Immature natural killer cell (primary cell): Measurements from ENCODE around the gene NPRL2. TPM values are rescaled to one million over a fixed set of nuclear protein-coding genes. Genes with fewer than 3 reads are reported as not detected.
"Not testable (repeated sequence)": the region's sequence is repeated elsewhere in the genome, so short reads cannot be mapped to it uniquely, and the experiment has no call there.

Experiments
- DNase-seq, 3 donors: peaks; one replicate each; pipeline ENCODE4 v3.0.0; 2022; ENCODE audit warnings: mixed read lengths in 1 of 3
- H3K27ac Mint-ChIP-seq, 6 donors: one replicate each; pipeline ENCODE4 v1.8.0; 2020; ENCODE audit warnings: mixed read lengths in 6 of 6, mild to moderate bottlenecking in 5 of 6, inconsistent platforms in 4 of 6, moderate library complexity in 3 of 6
- H3K27me3 Mint-ChIP-seq, 3 donors: one replicate each; pipeline ENCODE4 v1.8.0; 2020 to 2021; ENCODE audit warnings: low read depth in 3 of 3, mild to moderate bottlenecking in 3 of 3, mixed read lengths in 3 of 3, moderate library complexity in 3 of 3, inconsistent platforms in 1 of 3
- H3K36me3 Mint-ChIP-seq, 3 donors: one replicate each; pipeline ENCODE4 v1.8.0; 2020; ENCODE audit warnings: mixed read lengths in 3 of 3, inconsistent platforms in 2 of 3, mild to moderate bottlenecking in 2 of 3
- H3K4me1 Mint-ChIP-seq, 2 donors: one replicate each; pipeline ENCODE4 v1.8.0; 2020; ENCODE audit warnings: inconsistent platforms in 2 of 2, mild to moderate bottlenecking in 2 of 2, mixed read lengths in 2 of 2, moderate library complexity in 1 of 2
- H3K4me3 Mint-ChIP-seq, 5 donors: one replicate each; pipeline ENCODE4 v1.8.0; 2020; ENCODE audit warnings: mild to moderate bottlenecking in 5 of 5, mixed read lengths in 5 of 5, inconsistent platforms in 3 of 5, moderate library complexity in 3 of 5
- H3K9me3 Mint-ChIP-seq, 6 donors: one replicate each; pipeline ENCODE4 v1.8.0; 2020; ENCODE audit warnings: mild to moderate bottlenecking in 6 of 6, mixed read lengths in 6 of 6, inconsistent platforms in 4 of 6, moderate library complexity in 3 of 6
- polyA plus RNA-seq, 3 donors: library from polyadenylated mRNA; unstranded; fragments of 300-500 nt; fragmentation: Illumina TruSeq; gene quantifications; one replicate each; pipeline ENCODE4 v1.2.3, GENCODE V29; 2021

NPRL2 gene
- polyA plus RNA-seq, 3 donors from 2014 or later, result 77.5 to 104 (median 101) TPM

- H3K9me3 Mint-ChIP-seq, result no peaks in the 10 kb centered on the region
- peaks cover 0 to 6% (median 4%) of the 10 kb centered on the region in 3 donors for H3K36me3 Mint-ChIP-seq
- H3K4me1 Mint-ChIP-seq, result peaks cover 48 to 49% of the 10 kb centered on the region in 2 donors
- DNase-seq, result no peak
- peak overlapping the region in 3 of 6 donors; percentile 74 to 79 (median 76) for H3K27ac Mint-ChIP-seq
- peaks cover 0 to 4% (median 4%) of the 10 kb centered on the region in 3 donors for H3K27me3 Mint-ChIP-seq
- peak overlapping the region in 4 of 5 donors; percentile 59 to 96 (median 72) for H3K4me3 Mint-ChIP-seq
These were observed 32.4 kb downstream of the NPRL2 start for GRCh38 chr3:50318163-50318562.

GRCh38 chr3:50317300-50317699 is 33.3 kb downstream of the NPRL2 start:
- H3K9me3 Mint-ChIP-seq, result no peaks in the 10 kb centered on the region
- H3K27me3 Mint-ChIP-seq, result peaks cover 0 to 5% (median 4%) of the 10 kb centered on the region in 3 donors
- H3K27ac Mint-ChIP-seq, result peak overlapping the region in 1 of 6 donors; percentile 61
- H3K36me3 Mint-ChIP-seq, result peaks cover 0 to 6% (median 4%) of the 10 kb centered on the region in 3 donors
- H3K4me1 Mint-ChIP-seq, result peaks cover 46 to 49% of the 10 kb centered on the region in 2 donors
- H3K4me3 Mint-ChIP-seq, result peak overlapping the region in 1 of 5 donors; percentile 12
- DNase-seq, result no peak

- Mint-ChIP-seq H3K36me3 (peaks cover 0 to 6% (median 4%) of the 10 kb centered on the region in 3 donors), H3K9me3 (no peaks in the 10 kb centered on the region), H3K27ac (peak overlapping the region; percentile 34 to 89 (median 70)), H3K4me1 (peaks cover 46 to 49% of the 10 kb centered on the region in 2 donors), H3K27me3 (peaks cover 0 to 5% (median 4%) of the 10 kb centered on the region in 3 donors), H3K4me3 (peak overlapping the region; percentile 45 to 70 (median 52))
- no peak for DNase-seq
These were observed 33.8 kb downstream of the NPRL2 start for GRCh38 chr3:50316657-50317242.

- H3K9me3 Mint-ChIP-seq, result no peaks in the 10 kb centered on the region
- no peak overlapping the region for H3K4me3 Mint-ChIP-seq
- DNase-seq, result no peak
- H3K27ac Mint-ChIP-seq, result no peak overlapping the region
- H3K27me3 Mint-ChIP-seq, result peaks cover 0 to 4% (median 3%) of the 10 kb centered on the region in 3 donors
- H3K36me3 Mint-ChIP-seq, result peaks cover 0 to 6% (median 4%) of the 10 kb centered on the region in 3 donors
- H3K4me1 Mint-ChIP-seq, result peaks cover 36 to 39% of the 10 kb centered on the region in 2 donors
These were observed 35.8 kb downstream of the NPRL2 start for GRCh38 chr3:50314816-50315215.

- peaks cover 32 to 34% of the 10 kb centered on the region in 2 donors for H3K4me1 Mint-ChIP-seq
- peaks cover 0 to 4% (median 3%) of the 10 kb centered on the region in 3 donors for H3K27me3 Mint-ChIP-seq
- H3K27ac Mint-ChIP-seq, result peak overlapping the region in 2 of 6 donors; percentile 31 to 43
- no peak overlapping the region for H3K4me3 Mint-ChIP-seq
- no peaks in the 10 kb centered on the region for H3K9me3 Mint-ChIP-seq
- H3K36me3 Mint-ChIP-seq, result peaks cover 0 to 6% (median 4%) of the 10 kb centered on the region in 3 donors
- DNase-seq, result no peak
These were observed 36.2 kb downstream of the NPRL2 start for GRCh38 chr3:50314342-50314741.

- not testable (repeated sequence) for H3K36me3 Mint-ChIP-seq, H3K27ac Mint-ChIP-seq, H3K27me3 Mint-ChIP-seq, H3K4me3 Mint-ChIP-seq, DNase-seq, H3K9me3 Mint-ChIP-seq
- H3K4me1 Mint-ChIP-seq, result peaks cover 17 to 18% of the 10 kb centered on the region in 2 donors
These were observed 38.5 kb downstream of the NPRL2 start for GRCh38 chr3:50312041-50312440.

GRCh38 chr3:50304601-50305000 is 46.0 kb downstream of the NPRL2 start:
- no peak for DNase-seq
- Mint-ChIP-seq H3K27ac (no peak overlapping the region), H3K36me3 (no peaks in the 10 kb centered on the region), H3K9me3 (no peaks in the 10 kb centered on the region), H3K27me3 (peaks cover 0 to 3% (median 0%) of the 10 kb centered on the region in 3 donors), H3K4me3 (no peak overlapping the region), H3K4me1 (peaks cover 10 to 14% of the 10 kb centered on the region in 2 donors)

GRCh38 chr3:50303013-50303815 is 47.4 kb downstream of the NPRL2 start, which contains the start of gene HYAL1:
TSS of gene HYAL1 (minus strand) at chr3:50303574. CDS start at chr3:50302956, 618 bp downstream.
- no peaks in the 10 kb centered on the region for H3K36me3 Mint-ChIP-seq
- no peak for DNase-seq
- H3K27me3 Mint-ChIP-seq, result peaks cover 0 to 4% (median 0%) of the 10 kb centered on the region in 3 donors
- no peak within 1 kb of the TSS for H3K4me3 Mint-ChIP-seq
- peaks cover 21 to 26% of the 10 kb centered on the region in 2 donors for H3K4me1 Mint-ChIP-seq
- H3K9me3 Mint-ChIP-seq, result no peaks in the 10 kb centered on the region
- H3K27ac Mint-ChIP-seq, result no peak within 1 kb of the TSS

GRCh38 chr3:50302095-50303012 is 48.2 kb downstream of the NPRL2 start:
- Mint-ChIP-seq H3K9me3 (no peaks in the 10 kb centered on the region), H3K36me3 (no peaks in the 10 kb centered on the region), H3K27ac (no peak overlapping the region), H3K27me3 (peaks cover 0 to 4% (median 0%) of the 10 kb centered on the region in 3 donors), H3K4me3 (no peak overlapping the region), H3K4me1 (peaks cover 27 to 33% of the 10 kb centered on the region in 2 donors)
- DNase-seq, result no peak

GRCh38 chr3:50300681-50301254 is 49.8 kb downstream of the NPRL2 start:
- Mint-ChIP-seq H3K36me3 (no peaks in the 10 kb centered on the region), H3K27ac (peak overlapping the region; percentile 95 to 99 (median 98)), H3K27me3 (peaks cover 0 to 4% (median 0%) of the 10 kb centered on the region in 3 donors), H3K4me1 (peaks cover 27 to 34% of the 10 kb centered on the region in 2 donors), H3K4me3 (peak overlapping the region; percentile 39 to 98 (median 95)), H3K9me3 (no peaks in the 10 kb centered on the region)
- DNase-seq, result no peak

GRCh38 chr3:50299929-50300680 is 50.5 kb downstream of the NPRL2 start:
- DNase-seq, result no peak
- H3K27me3 Mint-ChIP-seq, result peaks cover 0 to 4% (median 0%) of the 10 kb centered on the region in 3 donors
- H3K36me3 Mint-ChIP-seq, result no peaks in the 10 kb centered on the region
- H3K4me1 Mint-ChIP-seq, result peaks cover 27 to 34% of the 10 kb centered on the region in 2 donors
- no peaks in the 10 kb centered on the region for H3K9me3 Mint-ChIP-seq
- peak overlapping the region; percentile 95 to 99 (median 98) for H3K27ac Mint-ChIP-seq
- peak overlapping the region; percentile 92 to 98 (median 95) for H3K4me3 Mint-ChIP-seq

- Mint-ChIP-seq H3K4me3 (peak overlapping the region; percentile 92 to 98 (median 95)), H3K27me3 (peaks cover 0 to 4% (median 0%) of the 10 kb centered on the region in 3 donors), H3K36me3 (no peaks in the 10 kb centered on the region), H3K4me1 (peaks cover 27 to 34% of the 10 kb centered on the region in 2 donors), H3K27ac (peak overlapping the region; percentile 95 to 99 (median 98)), H3K9me3 (no peaks in the 10 kb centered on the region)
- no peak for DNase-seq
These were observed 51.0 kb downstream of the NPRL2 start for GRCh38 chr3:50299638-50299928.
